NK-92 (cell line): ENCODE measurements around the gene SORCS2.

Experiments used
- DNase-seq: peaks from one replicate; lab custom pipeline; 2025; ENCODE audit not compliant: unreplicated experiment; lab: John Stamatoyannopoulos, UW

The SORCS2 gene

GRCh38 chr4:7319024-7319423 lies 126.7 kb downstream of the SORCS2 start:
- no peak for DNase-seq

DNA sequence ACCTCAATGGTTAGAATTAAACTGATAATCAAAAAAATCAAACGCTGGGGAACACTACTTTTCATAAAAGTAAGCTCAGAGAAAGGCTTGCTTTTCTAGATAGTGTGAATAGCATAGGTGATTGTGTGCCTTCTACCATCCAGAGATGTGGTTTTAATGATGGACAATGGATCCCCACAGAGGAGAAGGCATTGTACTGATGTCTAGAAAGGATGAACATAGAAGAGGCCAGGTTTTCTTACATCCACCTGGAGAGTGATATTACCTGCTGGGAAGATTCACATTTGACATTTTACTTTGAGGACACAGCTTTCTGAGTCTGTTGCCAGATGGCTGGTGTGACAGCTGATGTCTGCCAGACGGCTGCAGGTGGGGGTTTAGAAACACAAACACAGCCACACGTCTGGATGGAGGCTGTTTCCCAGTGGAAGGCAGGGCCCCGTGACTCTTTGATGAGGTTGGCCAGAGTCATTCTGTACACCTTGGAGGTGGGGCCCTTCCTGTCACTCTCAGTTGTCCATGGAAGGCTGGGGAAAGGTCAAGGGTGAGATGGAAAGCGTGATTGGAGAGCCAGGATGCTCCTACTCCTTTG lies 128.0 kb downstream of the SORCS2 start:
- no peak for DNase-seq

GRCh38 chr4:7322166-7322991 lies 130.0 kb downstream of the SORCS2 start:
- no peak for DNase-seq

- DNase-seq, result no peak
Observed at GRCh38 chr4:7323461-7323871, 131.1 kb downstream of the SORCS2 start.

DNA sequence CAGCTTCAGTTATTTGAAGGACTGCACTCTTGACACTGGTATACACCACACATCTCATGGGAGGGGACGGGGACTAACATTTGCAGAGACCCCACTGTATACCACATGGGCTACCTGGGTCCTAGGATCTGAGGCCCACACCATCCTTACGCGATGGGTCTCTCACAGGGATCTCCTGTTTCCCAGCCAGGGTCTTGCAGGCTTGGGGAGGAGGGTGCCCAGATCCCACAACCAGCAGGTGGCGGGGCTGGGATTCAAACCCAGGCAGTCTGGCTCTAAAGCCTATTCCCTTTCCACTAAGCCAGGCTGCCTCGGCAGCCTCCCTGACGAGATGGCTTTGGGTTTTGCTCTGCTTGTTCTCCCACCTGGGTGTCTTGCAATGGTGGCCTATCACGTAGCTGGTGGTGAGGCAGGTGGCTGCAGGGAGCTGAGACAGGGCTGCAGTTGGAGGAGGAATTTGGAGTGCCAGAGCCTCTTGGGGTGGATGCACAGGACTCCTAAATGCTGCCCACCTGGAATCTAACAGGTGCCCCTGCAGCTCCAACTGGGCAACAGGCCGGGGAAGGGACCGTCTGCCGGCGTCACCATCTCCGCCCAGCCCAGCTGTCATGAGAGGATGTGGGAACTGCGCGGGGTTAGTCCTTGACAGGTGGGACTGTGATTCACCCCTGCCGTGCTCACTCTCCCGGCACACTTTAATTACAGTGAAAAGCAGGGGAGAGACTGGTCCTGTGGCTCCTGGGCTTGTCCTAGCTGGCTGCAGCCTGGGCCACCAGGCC lies 131.7 kb downstream of the SORCS2 start:
- DNase-seq, result no peak

DNA sequence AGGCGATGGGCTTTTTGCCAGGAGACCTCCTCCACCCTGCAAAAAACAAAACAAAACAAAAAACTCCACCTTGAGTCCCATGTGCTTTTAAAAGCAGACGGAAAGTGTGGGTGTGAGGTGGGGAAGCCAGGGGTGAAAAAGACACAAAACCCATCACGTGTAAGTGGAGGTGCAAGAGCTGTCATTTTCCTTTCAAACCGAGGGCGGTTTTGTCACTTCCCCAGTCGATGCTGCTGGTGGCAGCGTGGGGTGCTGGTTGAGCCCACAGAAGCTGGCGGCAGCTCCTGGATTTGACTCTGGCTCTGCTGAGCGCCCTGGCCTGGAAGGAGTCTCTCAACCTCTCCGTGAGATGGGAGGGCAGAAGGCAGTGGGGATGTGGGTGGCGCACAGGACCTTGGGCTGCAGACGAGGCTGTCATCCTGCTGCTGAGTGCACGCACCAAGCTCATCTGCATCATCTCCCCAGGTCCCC lies 132.3 kb downstream of the SORCS2 start:
- DNase-seq, result no peak

DNA sequence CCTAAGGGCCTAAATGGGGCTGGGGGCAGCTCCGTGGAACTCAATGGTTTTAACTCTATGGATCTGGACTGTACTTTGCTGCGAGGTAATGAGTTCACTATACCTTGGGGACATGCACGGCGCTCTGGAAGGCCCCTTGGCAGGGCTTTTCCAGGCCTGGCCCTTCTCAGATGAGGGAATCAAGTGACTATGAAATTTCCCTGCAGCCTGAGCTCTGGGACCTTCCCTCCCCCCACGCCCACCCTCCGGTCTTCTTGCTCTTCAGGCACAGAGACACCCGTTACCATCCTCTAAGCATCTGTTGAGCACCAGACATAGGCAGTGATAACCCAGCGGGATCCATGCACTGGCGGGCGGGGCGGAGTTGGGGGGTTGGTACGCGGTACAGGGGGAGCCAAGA lies 133.2 kb downstream of the SORCS2 start:
- no peak for DNase-seq

DNA sequence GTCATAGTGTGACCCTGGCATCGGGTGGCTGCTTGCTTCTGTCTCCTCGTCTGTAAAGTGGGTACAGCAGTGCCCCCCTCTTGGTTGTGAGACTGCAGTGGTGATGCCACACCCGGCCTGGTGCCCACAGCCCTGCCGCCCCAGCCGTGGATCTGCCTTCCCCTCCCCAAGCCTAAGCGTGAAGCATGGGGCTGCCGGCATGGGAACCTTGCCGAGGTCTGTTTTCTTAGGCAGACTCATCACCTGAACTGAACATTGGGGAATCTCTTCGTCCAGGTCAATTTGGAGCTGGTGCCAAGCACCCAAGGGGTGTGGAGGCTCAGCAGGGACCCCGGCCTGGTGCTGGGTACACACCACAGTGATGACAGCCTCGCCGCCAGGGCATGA lies 134.0 kb downstream of the SORCS2 start:
- no peak for DNase-seq

GRCh38 chr4:7326693-7327340 lies 134.5 kb downstream of the SORCS2 start:
- DNase-seq, result no peak

DNA sequence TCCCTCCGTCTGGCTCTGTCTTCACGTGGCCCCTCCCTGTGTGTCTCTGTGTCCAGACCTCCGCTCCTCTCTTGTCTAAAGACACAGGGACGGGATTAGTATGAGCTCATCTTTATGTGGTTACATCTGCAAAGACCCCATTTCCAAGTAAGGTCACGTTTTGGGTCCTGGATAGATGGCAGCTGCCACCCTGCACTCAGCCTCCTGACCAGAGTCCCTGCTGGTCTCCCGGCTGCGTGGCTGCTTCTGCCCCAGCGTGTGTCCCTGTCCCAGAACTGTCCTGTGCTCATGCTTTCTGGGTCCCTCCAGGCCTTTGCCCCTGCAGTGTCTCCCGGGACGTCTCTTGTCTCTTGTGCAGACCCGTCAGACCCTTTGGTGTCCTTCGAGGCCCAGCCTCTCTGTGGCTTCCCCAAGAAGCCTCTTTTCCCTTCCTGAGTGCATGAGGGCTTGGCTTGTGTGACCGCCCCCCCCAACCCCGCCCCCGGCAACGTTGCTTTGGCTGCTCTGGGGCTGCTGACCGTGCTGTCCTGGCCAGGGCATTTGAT lies 135.1 kb downstream of the SORCS2 start:
- DNase-seq, result no peak

DNA sequence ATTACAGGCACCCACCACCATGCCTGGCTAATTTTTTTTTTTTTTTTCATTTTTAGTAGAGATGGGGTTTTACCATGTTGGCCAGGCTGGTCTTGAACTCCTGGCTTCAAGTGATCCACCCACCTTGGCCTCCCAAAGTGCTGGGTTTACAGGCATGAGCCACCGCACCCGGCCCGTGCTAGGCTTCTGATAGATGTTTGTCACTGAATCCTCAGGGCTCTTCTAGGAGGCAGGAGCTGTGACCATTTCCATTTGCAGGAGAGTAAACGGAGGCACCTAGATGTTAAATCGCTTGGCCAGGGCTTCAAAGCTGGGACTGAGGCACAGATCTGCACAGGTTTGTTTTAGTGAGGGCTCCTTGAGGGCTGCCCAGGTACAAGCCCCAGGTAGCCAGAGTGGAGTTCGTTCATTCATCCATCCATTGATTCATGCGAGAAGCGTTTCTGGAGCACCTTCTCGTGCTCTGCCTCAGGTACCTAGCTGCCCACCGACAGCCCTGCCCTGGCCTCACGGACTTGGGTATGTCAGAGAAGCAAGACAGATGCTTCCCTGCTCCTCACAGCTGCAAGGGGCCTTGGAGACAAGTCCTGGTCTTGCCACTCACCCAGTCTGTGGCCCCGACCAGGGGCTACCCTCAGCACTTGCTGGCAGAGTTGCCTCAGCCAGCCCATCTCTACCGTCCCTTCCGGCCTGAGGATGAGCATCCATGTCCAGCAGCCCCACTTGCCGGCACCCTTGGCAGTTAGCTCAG lies 136.0 kb downstream of the SORCS2 start:
- no peak for DNase-seq

GRCh38 chr4:7328913-7329638 lies 136.7 kb downstream of the SORCS2 start:
- DNase-seq, result no peak

DNA sequence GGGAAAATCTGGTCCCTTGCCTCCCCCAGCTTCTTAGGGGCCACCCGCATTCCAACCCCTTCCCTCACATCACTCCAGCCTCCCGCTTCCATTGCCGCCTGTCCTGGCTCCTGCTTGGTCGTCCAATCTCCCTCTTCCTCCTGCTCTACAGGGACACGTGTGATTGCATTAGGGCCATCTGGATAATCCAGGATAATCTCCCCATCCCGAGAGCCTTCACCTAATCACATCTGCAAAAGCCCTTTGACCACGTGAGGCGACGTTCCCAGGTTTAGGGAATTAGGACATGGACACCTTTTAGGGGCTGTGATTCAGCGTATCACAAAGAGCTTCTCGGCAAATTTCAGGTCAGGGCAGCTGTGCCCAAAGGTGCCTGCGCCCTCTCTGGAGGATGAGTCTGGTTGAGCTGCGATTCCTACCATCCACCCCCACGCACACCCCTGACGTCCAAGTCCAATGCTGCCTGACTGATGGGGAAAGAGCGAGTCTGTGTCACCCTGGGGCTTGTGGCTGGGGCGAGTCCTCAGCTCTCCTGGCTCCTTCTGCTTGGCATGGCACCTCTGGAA lies 137.8 kb downstream of the SORCS2 start:
- DNase-seq, result no peak

GRCh38 chr4:7330811-7331681 lies 138.7 kb downstream of the SORCS2 start:
- DNase-seq, result no peak

DNA sequence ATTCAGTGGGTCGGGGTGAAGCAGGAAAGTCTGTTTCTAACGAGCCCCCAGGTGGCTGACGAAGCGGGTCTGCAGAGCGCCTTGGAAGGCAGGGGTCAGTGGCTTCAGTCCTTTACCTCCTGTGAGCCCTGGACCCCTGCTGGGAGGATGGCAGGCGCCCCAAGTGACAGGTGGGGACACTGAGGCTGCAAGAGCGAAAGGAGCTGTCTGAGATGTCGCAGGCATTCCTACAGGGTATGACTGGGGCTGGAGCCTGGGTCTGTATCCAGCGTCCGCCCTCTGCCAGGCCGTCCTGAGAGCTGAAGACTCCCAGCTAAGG lies 139.3 kb downstream of the SORCS2 start:
- DNase-seq, result no peak

DNA sequence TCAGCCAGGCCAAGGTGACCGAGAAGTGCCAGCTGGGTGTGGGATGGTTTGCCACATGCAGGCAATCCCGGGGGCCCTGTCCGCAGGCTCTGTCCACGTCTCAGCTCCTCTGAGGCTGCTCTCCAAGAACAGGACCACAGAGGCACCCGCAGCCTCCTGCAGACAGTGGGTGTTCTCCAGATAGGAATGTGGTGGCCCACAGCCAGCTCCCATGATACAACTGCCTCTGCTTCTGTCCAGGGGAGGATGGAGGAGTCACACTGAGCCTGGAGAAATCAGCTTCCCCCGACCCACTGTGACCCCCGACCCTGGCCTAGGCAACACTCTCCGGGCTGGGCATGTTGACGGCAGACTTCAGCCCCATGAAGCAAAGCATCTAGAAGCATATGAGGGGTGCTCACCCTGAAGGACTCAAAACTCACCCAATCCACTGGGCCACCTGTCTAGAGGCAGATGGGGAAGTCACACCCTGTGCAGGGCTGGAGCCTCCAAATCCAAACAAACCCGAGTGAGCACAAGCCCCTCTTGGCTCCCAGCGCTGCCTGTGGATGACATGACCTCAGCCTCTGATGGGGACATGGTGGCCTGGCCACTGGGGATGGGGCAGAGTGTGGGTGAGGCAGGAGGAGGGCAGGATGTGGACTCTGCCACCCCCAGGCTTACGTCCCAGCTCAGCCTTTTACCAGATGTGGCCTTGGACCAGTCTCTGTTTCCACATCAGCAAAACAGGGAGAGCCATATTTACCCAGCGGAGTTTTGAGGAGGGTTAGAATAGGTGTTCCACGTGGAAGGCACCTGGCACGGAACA lies 140.1 kb downstream of the SORCS2 start:
- no peak for DNase-seq

- DNase-seq, result no peak
Observed at GRCh38 chr4:7333024-7333780, 140.9 kb downstream of the SORCS2 start.
